Mucosa of descending colon (tissue), 3 donors: Measurements from ENCODE around the gene GET3. TPM values are rescaled to one million over a fixed set of nuclear protein-coding genes. Genes with fewer than 3 reads are reported as not detected.

Experiments
- ATAC-seq: fragments of 200-7000 bp; cut with Tn5 transposase; one replicate; pipeline ENCODE4 v1.9.1; 2020; ENCODE audit warnings: mild to moderate bottlenecking, moderate library complexity
- DNase-seq, 3 donors: peaks; one replicate each; pipeline ENCODE4 v3.0.0-alpha.2; 2020
- H3K36me3 ChIP-seq: fragments of 200-600 bp; one replicate; pipeline ENCODE4 v1.8.0; 2021; ENCODE audit warnings: low read depth, mild to moderate bottlenecking
- H3K4me1 ChIP-seq: fragments of 200-600 bp; one replicate; pipeline ENCODE4 v1.8.0; 2021; ENCODE audit warnings: low read depth, mild to moderate bottlenecking
- H3K4me3 ChIP-seq: fragments of 200-600 bp; one replicate; pipeline ENCODE4 v1.8.0; 2021; ENCODE audit warnings: mild to moderate bottlenecking
- H3K9me3 ChIP-seq: fragments of 200-600 bp; one replicate; pipeline ENCODE4 v1.8.0; 2021; ENCODE audit warnings: mild to moderate bottlenecking
- CTCF ChIP-seq: fragments of 200-600 bp; IDR thresholded peaks from one replicate; pipeline ENCODE4 v1.8.0; 2022; ENCODE audit warnings: antibody characterized with exemption, mild to moderate bottlenecking
- intact Hi-C, 2 donors: fragments of 100-400 bp; cut with DNase I in 1 of 2; cut with micrococcal nuclease in 1 of 2; formaldehyde crosslinking; loops; one replicate each; pipeline versions ENCODE4 v1.11.0 to v1.11.1; 2022; cut with DNase I, micrococcal nuclease
- total RNA-seq, 3 donors: library from RNA; stranded (reverse); fragmentation: NEBNext Ultra II Directional in 2 of 3; extraction: Animal tissue kit (Norgen Biotek cat#: 25700) in 2 of 3; gene quantifications; one replicate each; pipeline versions ENCODE4 v1.2.1 to v1.2.4, GENCODE V29; 2021 to 2023
- donor health status: DM: no; HTN: no; CAD: no; lungs with moderate emphysema.
- donor health status: DM: no; HTN: no; CAD: no.
- donor health status: DM: no; HTN: yes; CAD: no.

GET3 gene
- total RNA-seq, 3 donors from 2014 or later: 44.8 to 70.5 (median 50.0) TPM

GRCh38 chr19:12701596-12702282 lies 35.6 kb upstream of the GET3 start:
- ATAC-seq: no peak
- intact Hi-C loops: no loop called here
- Histone ChIP-seq H3K36me3 (peaks cover 8% of the 10 kb centered on the region), H3K9me3 (no peaks in the 10 kb centered on the region), H3K4me1 (peaks cover 6% of the 10 kb centered on the region), H3K4me3 (no peak overlapping the region)
- DNase-seq: no peak
- TF ChIP-seq CTCF: no peak

GRCh38 chr19:12703046-12703445 lies 34.3 kb upstream of the GET3 start:
- ATAC-seq (no peak), DNase-seq (no peak)
- no peak overlapping the region for H3K4me3 ChIP-seq
- H3K9me3 ChIP-seq: no peaks in the 10 kb centered on the region
- no peak for TF ChIP-seq CTCF
- intact Hi-C loops: no loop called here
- peaks cover 8% of the 10 kb centered on the region for H3K36me3 ChIP-seq
- no peaks in the 10 kb centered on the region for H3K4me1 ChIP-seq

- H3K9me3 ChIP-seq: no peaks in the 10 kb centered on the region
- H3K4me3 ChIP-seq: no peak overlapping the region
- no peak for ATAC-seq
- no peak for DNase-seq
- H3K36me3 ChIP-seq: peaks cover 12% of the 10 kb centered on the region
- no peaks in the 10 kb centered on the region for H3K4me1 ChIP-seq
- no peak for TF ChIP-seq CTCF
- intact Hi-C loops: loop anchor here in 1 of 2 donors (5.0 kb wide), 1 partner anchor 52 kb away; no protein-coding TSS in a partner anchor
Measured at GRCh38 chr19:12705169-12705568, 32.1 kb upstream of the GET3 start.

- peaks cover 17% of the 10 kb centered on the region for H3K36me3 ChIP-seq
- no peak for ATAC-seq
- intact Hi-C loops: loop anchor here in 1 of 2 donors (5.0 kb wide), 1 partner anchor 52 kb away; no protein-coding TSS in a partner anchor
- no peaks in the 10 kb centered on the region for H3K4me1 ChIP-seq
- H3K4me3 ChIP-seq: no peak overlapping the region
- no peaks in the 10 kb centered on the region for H3K9me3 ChIP-seq
- TF ChIP-seq CTCF: no peak
- DNase-seq: no peak
Measured at GRCh38 chr19:12705654-12706331, 31.5 kb upstream of the GET3 start.

- Histone ChIP-seq H3K4me3 (no peak overlapping the region), H3K9me3 (no peaks in the 10 kb centered on the region), H3K4me1 (no peaks in the 10 kb centered on the region), H3K36me3 (peaks cover 17% of the 10 kb centered on the region)
- intact Hi-C loops: loop anchor here in 1 of 2 donors (5.0 kb wide), 1 partner anchor 51 kb away; no protein-coding TSS in a partner anchor
- TF ChIP-seq CTCF: no peak
- ATAC-seq (no peak), DNase-seq (no peak)
Measured at GRCh38 chr19:12706332-12706718, 31.0 kb upstream of the GET3 start.
